Tibial nerve (tissue), 4 donors: Measurements from ENCODE around the gene DGKQ. TPM values are rescaled to one million over a fixed set of nuclear protein-coding genes. Genes with fewer than 3 reads are reported as not detected.

Source experiments
- DNase-seq, 2 donors: peaks; one replicate each; pipeline ENCODE4 v3.0.0-alpha.2; 2019; ENCODE audit warnings: low spot score in 2 of 2
- H3K27ac ChIP-seq, 4 donors: fragments of 200-600 bp; sonication (generic) in 3 of 4; one replicate each; pipeline ENCODE4 v1.5.1; 2017 to 2019; ENCODE audit warnings: mild to moderate bottlenecking in 1 of 4
- H3K27me3 ChIP-seq, 2 donors: fragments of 200-600 bp; sonication (generic) in 1 of 2; one replicate each; pipeline versions ENCODE4 v1.5.1 to v1.6.0; 2017 to 2019
- H3K36me3 ChIP-seq, 3 donors: fragments of 200-600 bp; sonication (generic); one replicate each; pipeline ENCODE4 v1.5.1; 2018 to 2019
- H3K4me1 ChIP-seq, 4 donors: fragments of 200-600 bp; sonication (generic) in 3 of 4; one replicate each; pipeline ENCODE4 v1.5.1; 2017 to 2019
- H3K4me3 ChIP-seq, 4 donors: fragments of 200-600 bp; sonication (generic) in 3 of 4; one replicate each; pipeline ENCODE4 v1.5.1; 2017 to 2019; ENCODE audit warnings: mild to moderate bottlenecking in 1 of 4, moderate library complexity in 1 of 4
- H3K9me3 ChIP-seq, 4 donors: fragments of 200-600 bp; sonication (generic) in 3 of 4; one replicate each; pipeline ENCODE4 v1.5.1; 2017 to 2019
- CTCF ChIP-seq, 5 experiments: fragments of 200-600 bp in 3 of 5; fragments of 450-650 bp in 2 of 5; sonication (generic) in 3 of 5; IDR thresholded peaks; one replicate each; pipeline ENCODE4 v1.5.1; 2016 to 2019; ENCODE audit warnings: antibody characterized with exemption in 5 of 5, mild to moderate bottlenecking in 3 of 5, moderate library complexity in 2 of 5
- EP300 ChIP-seq, 2 donors: sonication (generic); formaldehyde crosslinking; IDR thresholded peaks; one replicate each; pipeline ENCODE4 v1.6.1; 2017; ENCODE audit warnings: antibody characterized with exemption in 2 of 2, mild to moderate bottlenecking in 1 of 2
- POLR2A ChIP-seq, 2 donors: fragments of 450-650 bp; IDR thresholded peaks; one replicate each; pipeline ENCODE4 v1.6.1; 2017; ENCODE audit warnings: antibody characterized with exemption in 2 of 2, mild to moderate bottlenecking in 2 of 2, moderate library complexity in 2 of 2
- WGBS, 2 donors: methylation state at CpG; one replicate each; pipeline ENCODE4 v1.1.5; 2018; 5-methylcytosine and 5-hydroxymethylcytosine counted together
- total RNA-seq, 4 donors: library from RNA; depleted of rRNA; stranded (reverse); fragments of >200 nt; gene quantifications; one replicate each; pipeline ENCODE4 v1.1.0, GENCODE V29; 2016

Gene DGKQ
- total RNA-seq, 4 donors from 2014 or later = 9.0 to 23.4 (median 13.6) TPM

GRCh38 chr4:957581-958313 lies 15.6 kb downstream of the DGKQ start:
- Histone ChIP-seq H3K27ac (no peak overlapping the region), H3K9me3 (no peaks in the 10 kb centered on the region), H3K36me3 (peaks cover 0 to 100% (median 0%) of the 10 kb centered on the region in 3 donors), H3K27me3 (no peaks in the 10 kb centered on the region), H3K4me1 (no peaks in the 10 kb centered on the region), H3K4me3 (no peak overlapping the region)
- DNase-seq = no peak
- WGBS, 2 donors = 89 to 92% methylated on average over 40 to 45 of the region's 45 CpGs
- TF ChIP-seq CTCF (IDR thresholded peaks at IDR 0.05) (no peak), EP300 (IDR thresholded peaks at IDR 0.05) (no peak), POLR2A (IDR thresholded peaks at IDR 0.05) (no peak)

- Histone ChIP-seq H3K4me3 (no peak overlapping the region), H3K27ac (no peak overlapping the region), H3K36me3 (peaks cover 0 to 99% (median 0%) of the 10 kb centered on the region in 3 donors), H3K9me3 (no peaks in the 10 kb centered on the region), H3K4me1 (no peaks in the 10 kb centered on the region), H3K27me3 (no peaks in the 10 kb centered on the region)
- TF ChIP-seq EP300 (IDR thresholded peaks at IDR 0.05) (no peak), POLR2A (IDR thresholded peaks at IDR 0.05) (no peak), CTCF (IDR thresholded peaks at IDR 0.05) (no peak)
- 66% methylated on average over 4 to 7 of the region's 8 CpGs for WGBS, 2 donors
- DNase-seq = no peak
Measured at GRCh38 chr4:957231-957580, 16.2 kb downstream of the DGKQ start.

- Histone ChIP-seq H3K36me3 (peaks cover 0 to 99% (median 0%) of the 10 kb centered on the region in 3 donors), H3K9me3 (no peaks in the 10 kb centered on the region), H3K4me3 (no peak overlapping the region), H3K4me1 (no peaks in the 10 kb centered on the region), H3K27me3 (no peaks in the 10 kb centered on the region), H3K27ac (no peak overlapping the region)
- DNase-seq = no peak
- 80% methylated on average over 13 to 14 of the region's 14 CpGs for whole genome bisulfite sequencing, 2 donors
- no peak for TF ChIP-seq POLR2A (IDR thresholded peaks at IDR 0.05)
- TF ChIP-seq CTCF (IDR thresholded peaks at IDR 0.05) = no peak
- TF ChIP-seq EP300 (IDR thresholded peaks at IDR 0.05) = no peak
Measured at GRCh38 chr4:956531-957230, 16.7 kb downstream of the DGKQ start.

GRCh38 chr4:955931-956381 lies 17.4 kb downstream of the DGKQ start:
- peaks cover 0 to 98% (median 0%) of the 10 kb centered on the region in 3 donors for H3K36me3 ChIP-seq
- no peak overlapping the region for H3K4me3 ChIP-seq
- H3K4me1 ChIP-seq = no peaks in the 10 kb centered on the region
- TF ChIP-seq POLR2A (IDR thresholded peaks at IDR 0.05) = no peak
- TF ChIP-seq EP300 (IDR thresholded peaks at IDR 0.05) = no peak
- no peak for TF ChIP-seq CTCF (IDR thresholded peaks at IDR 0.05)
- WGBS, 2 donors = 73 to 83% methylated on average over 12 of the region's 12 CpGs
- no peak for DNase-seq
- H3K27me3 ChIP-seq = no peaks in the 10 kb centered on the region
- H3K27ac ChIP-seq = no peak overlapping the region
- no peaks in the 10 kb centered on the region for H3K9me3 ChIP-seq
